ENCODE measurements around the gene ZNF330. TPM values are rescaled to one million over a fixed set of nuclear protein-coding genes. Genes with fewer than 3 reads are reported as not detected.

The ZNF330 gene
- total RNA-seq, 4 donors from 2014 or later: 20.5 to 42.6 (median 28.5) TPM

- Histone ChIP-seq H3K9me3 (peaks cover 0 to 6% (median 0%) of the 10 kb centered on the region in 4 donors), H3K27me3 (no peaks in the 10 kb centered on the region), H3K27ac (no peak overlapping the region), H3K4me3 (no peak overlapping the region), H3K36me3 (no peaks in the 10 kb centered on the region), H3K4me1 (no peaks in the 10 kb centered on the region)
- WGBS, 2 donors: 55 to 56% methylated on average over 5 of the region's 5 CpGs
- TF ChIP-seq CTCF (IDR thresholded peaks at IDR 0.05) (no peak), EP300 (IDR thresholded peaks at IDR 0.05) (no peak)
- DNase-seq (ENCODE audit: low spot score in 2 of 2): no peak
Observed at GRCh38 chr4:141207961-141208360, 12.7 kb upstream of the ZNF330 start.

- TF ChIP-seq EP300 (IDR thresholded peaks at IDR 0.05) (no peak), POLR2A (IDR thresholded peaks at IDR 0.05) (no peak), CTCF (IDR thresholded peaks at IDR 0.05) (no peak)
- Histone ChIP-seq H3K4me1 (no peaks in the 10 kb centered on the region), H3K9me3 (peaks cover 0 to 6% (median 0%) of the 10 kb centered on the region in 4 donors), H3K27ac (no peak overlapping the region), H3K4me3 (no peak overlapping the region), H3K36me3 (no peaks in the 10 kb centered on the region), H3K27me3 (no peaks in the 10 kb centered on the region)
- WGBS, 2 donors: 71 to 75% methylated on average over 3 of the region's 3 CpGs
- DNase-seq (ENCODE audit: low spot score in 2 of 2): no peak
Observed at GRCh38 chr4:141210168-141210567, 10.5 kb upstream of the ZNF330 start.

GRCh38 chr4:141213550-141213991 lies 7.1 kb upstream of the ZNF330 start:
- DNase-seq (ENCODE audit: low spot score in 2 of 2): no peak
- H3K27ac ChIP-seq: no peak overlapping the region
- no peaks in the 10 kb centered on the region for H3K4me1 ChIP-seq
- no peak for TF ChIP-seq CTCF (IDR thresholded peaks at IDR 0.05)
- TF ChIP-seq EP300 (IDR thresholded peaks at IDR 0.05): no peak
- no peak for TF ChIP-seq POLR2A (IDR thresholded peaks at IDR 0.05)
- no peaks in the 10 kb centered on the region for H3K27me3 ChIP-seq
- peaks cover 0 to 5% (median 0%) of the 10 kb centered on the region in 4 donors for H3K9me3 ChIP-seq
- WGBS, 2 donors: 91% methylated on average over 16 of the region's 26 CpGs; no CpG with 5 or more reads in 1 of the 2 donors
- H3K4me3 ChIP-seq: no peak overlapping the region
- no peaks in the 10 kb centered on the region for H3K36me3 ChIP-seq

GRCh38 chr4:141215030-141215429 lies 5.7 kb upstream of the ZNF330 start:
- no peak for DNase-seq (ENCODE audit: low spot score in 2 of 2)
- TF ChIP-seq CTCF (IDR thresholded peaks at IDR 0.05) (no peak), EP300 (IDR thresholded peaks at IDR 0.05) (no peak), POLR2A (IDR thresholded peaks at IDR 0.05) (no peak)
- no peaks in the 10 kb centered on the region for H3K36me3 ChIP-seq
- H3K4me3 ChIP-seq: no peak overlapping the region
- H3K9me3 ChIP-seq: no peaks in the 10 kb centered on the region
- H3K4me1 ChIP-seq: no peaks in the 10 kb centered on the region
- H3K27ac ChIP-seq: no peak overlapping the region
- no peaks in the 10 kb centered on the region for H3K27me3 ChIP-seq

- H3K4me1 ChIP-seq: no peaks in the 10 kb centered on the region
- WGBS, 2 donors: 67 to 73% methylated on average over 5 of the region's 5 CpGs
- no peaks in the 10 kb centered on the region for H3K9me3 ChIP-seq
- no peak for TF ChIP-seq CTCF (IDR thresholded peaks at IDR 0.05)
- no peak for TF ChIP-seq POLR2A (IDR thresholded peaks at IDR 0.05)
- TF ChIP-seq EP300 (IDR thresholded peaks at IDR 0.05): no peak
- no peak overlapping the region for H3K4me3 ChIP-seq
- no peaks in the 10 kb centered on the region for H3K36me3 ChIP-seq
- no peaks in the 10 kb centered on the region for H3K27me3 ChIP-seq
- no peak overlapping the region for H3K27ac ChIP-seq
- DNase-seq (ENCODE audit: low spot score in 2 of 2): no peak
Observed at GRCh38 chr4:141216002-141216761, 4.5 kb upstream of the ZNF330 start.
